Measurements from ENCODE around the gene ITGA6.

The ITGA6 gene

GRCh38 chr2:172416447-172417058 is 10.8 kb upstream of the ITGA6 start:
- DNase-seq (ENCODE audit: low spot score), result no peak

GRCh38 chr2:172420216-172420615 is 7.2 kb upstream of the ITGA6 start:
- DNase-seq (ENCODE audit: low spot score), result peak; percentile 56

- no peak for DNase-seq (ENCODE audit: low spot score)
Observed at GRCh38 chr2:172423160-172423559, 4.2 kb upstream of the ITGA6 start.

- peak; percentile 51 for DNase-seq (ENCODE audit: low spot score)
Observed at GRCh38 chr2:172425336-172425735, 2.0 kb upstream of the ITGA6 start.

- no peak for DNase-seq (ENCODE audit: low spot score)
Observed at GRCh38 chr2:172426635-172427255, 641 bp upstream of the ITGA6 start.

- peak; percentile 63 for DNase-seq (ENCODE audit: low spot score)
Observed at GRCh38 chr2:172427990-172428831, 825 bp downstream of the ITGA6 start.

GRCh38 chr2:172428832-172429210 is 1.4 kb downstream of the ITGA6 start:
- DNase-seq (ENCODE audit: low spot score), result no peak

- DNase-seq (ENCODE audit: low spot score), result no peak
Observed at GRCh38 chr2:172429301-172429968, 2.0 kb downstream of the ITGA6 start.

- no peak for DNase-seq (ENCODE audit: low spot score)
Observed at GRCh38 chr2:172430027-172430426, 2.6 kb downstream of the ITGA6 start.

GRCh38 chr2:172430678-172431077 is 3.3 kb downstream of the ITGA6 start:
- DNase-seq (ENCODE audit: low spot score), result no peak

- DNase-seq (ENCODE audit: low spot score), result no peak
Observed at GRCh38 chr2:172431463-172431862, 4.1 kb downstream of the ITGA6 start.

GRCh38 chr2:172431993-172432392 is 4.6 kb downstream of the ITGA6 start:
- no peak for DNase-seq (ENCODE audit: low spot score)

GRCh38 chr2:172433144-172433543 is 5.8 kb downstream of the ITGA6 start:
- no peak for DNase-seq (ENCODE audit: low spot score)

GRCh38 chr2:172434821-172435605 is 7.6 kb downstream of the ITGA6 start:
- DNase-seq (ENCODE audit: low spot score), result no peak

- DNase-seq (ENCODE audit: low spot score), result no peak
Observed at GRCh38 chr2:172435606-172435911, 8.2 kb downstream of the ITGA6 start.

GRCh38 chr2:172436889-172437288 is 9.5 kb downstream of the ITGA6 start:
- DNase-seq (ENCODE audit: low spot score), result no peak

- no peak for DNase-seq (ENCODE audit: low spot score)
Observed at GRCh38 chr2:172437419-172438341, 10.3 kb downstream of the ITGA6 start.

- no peak for DNase-seq (ENCODE audit: low spot score)
Observed at GRCh38 chr2:172438741-172439508, 11.5 kb downstream of the ITGA6 start.

- DNase-seq (ENCODE audit: low spot score), result no peak
Observed at GRCh38 chr2:172439509-172439860, 12.1 kb downstream of the ITGA6 start.

- DNase-seq (ENCODE audit: low spot score), result no peak
Observed at GRCh38 chr2:172439911-172440310, 12.5 kb downstream of the ITGA6 start.
